GM12872 (cell line): ENCODE measurements around the gene EXOC6B.

Source experiments
- TF ChIP-seq, protein P1 (sequence below): IDR thresholded peaks from 3 replicates; pipeline ENCODE4 v1.5.1; 2011; ENCODE audit warnings: low read depth, mild to moderate bottlenecking, low read length, moderate library complexity; ENCODE audit not compliant: insufficient read depth

The EXOC6B gene

DNA sequence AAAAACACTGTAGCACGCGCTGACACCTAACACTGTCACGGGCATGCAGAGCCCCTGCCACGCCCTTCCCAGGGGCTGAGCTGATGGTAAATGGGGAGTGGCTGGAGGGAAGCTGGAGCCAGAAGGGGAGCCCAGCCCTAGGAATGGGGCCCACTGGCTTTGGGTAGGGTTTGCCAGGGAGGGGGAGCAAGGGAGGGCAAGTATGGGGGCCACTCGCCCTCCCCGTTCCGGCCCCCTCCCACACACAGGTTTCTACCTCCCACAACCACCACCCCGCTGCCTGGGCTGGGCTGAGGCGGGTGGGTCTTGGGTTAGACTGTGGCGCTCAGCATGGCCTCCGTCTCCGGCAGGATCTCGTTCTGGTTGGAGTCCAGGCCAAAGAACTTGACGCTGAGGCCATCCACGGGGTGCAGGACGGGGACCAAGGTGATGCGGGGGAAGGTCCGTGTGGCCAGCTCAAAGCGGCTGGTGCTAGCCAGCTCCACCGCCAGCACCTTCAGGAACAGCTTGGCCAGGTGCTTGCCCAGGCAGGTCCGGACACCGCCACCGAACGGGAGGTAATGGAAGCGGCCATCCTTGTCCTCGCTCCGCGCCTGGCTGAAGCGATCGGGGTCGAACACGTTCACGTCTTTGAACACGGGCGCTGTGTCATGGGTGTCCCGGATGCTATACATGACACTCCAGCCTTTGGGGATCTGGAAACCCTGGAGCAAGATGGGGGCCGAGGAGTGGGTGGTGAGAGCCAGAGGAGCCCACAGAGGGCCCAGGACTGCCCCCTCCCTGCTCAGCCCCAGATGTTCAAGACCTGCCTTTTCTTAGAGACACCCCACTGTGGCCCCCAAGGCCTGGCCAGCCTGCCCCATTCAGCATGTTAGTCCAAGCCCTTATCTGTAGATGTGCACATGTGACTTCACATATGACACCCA, 693.7 kb downstream of the EXOC6B start:
- TF ChIP-seq, protein P1, sequence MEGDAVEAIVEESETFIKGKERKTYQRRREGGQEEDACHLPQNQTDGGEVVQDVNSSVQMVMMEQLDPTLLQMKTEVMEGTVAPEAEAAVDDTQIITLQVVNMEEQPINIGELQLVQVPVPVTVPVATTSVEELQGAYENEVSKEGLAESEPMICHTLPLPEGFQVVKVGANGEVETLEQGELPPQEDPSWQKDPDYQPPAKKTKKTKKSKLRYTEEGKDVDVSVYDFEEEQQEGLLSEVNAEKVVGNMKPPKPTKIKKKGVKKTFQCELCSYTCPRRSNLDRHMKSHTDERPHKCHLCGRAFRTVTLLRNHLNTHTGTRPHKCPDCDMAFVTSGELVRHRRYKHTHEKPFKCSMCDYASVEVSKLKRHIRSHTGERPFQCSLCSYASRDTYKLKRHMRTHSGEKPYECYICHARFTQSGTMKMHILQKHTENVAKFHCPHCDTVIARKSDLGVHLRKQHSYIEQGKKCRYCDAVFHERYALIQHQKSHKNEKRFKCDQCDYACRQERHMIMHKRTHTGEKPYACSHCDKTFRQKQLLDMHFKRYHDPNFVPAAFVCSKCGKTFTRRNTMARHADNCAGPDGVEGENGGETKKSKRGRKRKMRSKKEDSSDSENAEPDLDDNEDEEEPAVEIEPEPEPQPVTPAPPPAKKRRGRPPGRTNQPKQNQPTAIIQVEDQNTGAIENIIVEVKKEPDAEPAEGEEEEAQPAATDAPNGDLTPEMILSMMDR: no peak

DNA sequence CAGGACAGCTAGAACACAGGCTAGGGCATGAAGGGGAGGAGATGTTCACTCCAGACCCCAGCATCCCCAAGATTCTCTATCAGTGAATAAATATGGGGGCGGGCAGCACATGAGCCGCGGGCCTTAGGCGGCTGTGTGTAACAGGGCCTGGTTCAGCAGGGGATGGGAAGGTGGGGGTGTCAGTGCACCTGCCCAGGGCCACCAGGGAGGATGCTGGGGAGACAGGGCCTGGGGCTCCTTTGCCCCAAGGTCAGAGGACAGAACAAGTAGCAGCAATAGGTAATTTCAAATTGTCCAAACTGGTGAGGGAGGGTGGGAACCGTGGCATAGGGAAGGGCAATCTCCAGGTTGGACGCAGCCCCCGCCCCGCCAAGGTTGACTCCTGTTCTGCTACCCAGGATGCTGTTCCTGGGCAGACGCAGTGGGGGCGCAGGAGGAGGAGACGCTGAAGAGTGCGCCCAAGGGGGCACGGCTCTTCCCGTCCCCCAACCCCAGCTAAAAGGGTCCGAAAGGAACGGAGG, 694.4 kb downstream of the EXOC6B start:
- TF ChIP-seq, protein P1: no peak

- TF ChIP-seq, protein P1: no peak
Measured at GRCh38 chr2:72130659-72131360, 695.0 kb downstream of the EXOC6B start.

DNA sequence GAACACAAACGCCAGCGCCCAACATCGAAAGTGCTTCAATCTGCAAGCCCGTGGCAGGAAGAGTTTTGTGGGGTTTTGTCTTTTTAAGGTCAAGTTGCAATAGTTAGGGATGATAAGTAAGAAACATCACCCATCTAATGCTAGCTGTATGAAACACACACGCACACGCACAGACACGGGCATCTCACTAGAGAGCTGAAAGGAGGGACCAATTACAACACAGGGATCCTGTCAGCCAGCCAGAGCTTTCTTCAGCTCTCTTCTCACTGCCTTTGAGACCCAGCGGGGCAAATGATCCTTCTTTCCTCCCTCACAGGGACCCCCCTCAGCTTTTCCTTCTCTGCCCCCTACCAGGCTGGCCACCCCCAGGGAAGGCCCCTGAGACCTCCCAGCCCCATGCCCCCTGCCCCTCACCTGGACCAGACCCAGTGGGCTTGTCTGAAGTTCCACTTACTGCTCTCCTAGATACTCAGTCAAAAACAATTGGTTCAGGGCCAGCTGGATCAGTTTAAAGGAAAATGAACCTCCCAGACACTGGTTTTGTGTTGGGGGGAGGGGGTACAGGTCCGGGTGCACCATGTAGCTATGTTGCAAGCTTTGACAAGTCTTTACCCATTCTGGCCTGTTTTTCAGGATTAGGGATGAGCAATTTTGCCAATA, 696.0 kb downstream of the EXOC6B start:
- TF ChIP-seq, protein P1: no peak

- TF ChIP-seq, protein P1: no peak
Measured at GRCh38 chr2:72128843-72129227, 697.0 kb downstream of the EXOC6B start.

DNA sequence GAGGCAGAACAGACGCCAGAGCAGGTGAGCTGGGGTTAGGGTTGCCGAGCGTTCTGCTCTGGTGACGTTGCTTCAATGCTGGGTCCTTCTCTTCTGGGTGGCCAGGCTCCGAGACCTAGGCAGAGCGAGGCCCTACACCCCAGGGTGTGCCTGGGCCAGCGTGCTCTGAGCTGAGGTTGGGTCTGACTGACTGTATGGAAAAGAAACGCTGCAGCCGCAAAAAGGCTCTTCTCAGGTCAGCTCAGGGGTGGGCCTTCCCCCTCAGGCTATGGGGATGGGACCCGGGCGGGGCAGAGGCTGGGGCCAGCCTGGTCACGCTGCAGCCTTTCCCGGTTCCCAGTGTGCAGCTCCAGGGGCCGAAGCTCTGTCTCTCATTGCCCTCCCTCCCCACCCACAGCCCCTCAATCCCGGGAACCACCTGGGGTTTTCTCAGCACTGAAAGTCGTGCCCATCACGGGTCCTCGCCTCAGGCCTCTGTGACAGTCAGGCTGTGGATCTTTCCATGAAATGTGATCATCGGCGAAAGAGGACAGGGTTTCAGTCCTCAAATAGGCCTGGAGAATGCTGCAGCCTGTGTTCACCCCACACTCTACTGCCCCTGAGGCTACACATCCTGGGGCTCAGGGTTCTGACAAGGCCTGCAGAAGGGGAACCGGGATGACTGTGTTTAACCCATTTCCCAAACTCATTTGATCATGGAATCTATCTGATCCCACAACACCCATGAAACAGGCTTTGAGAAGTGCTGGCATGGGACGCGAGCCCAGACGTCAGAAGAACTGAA, 697.6 kb downstream of the EXOC6B start:
- TF ChIP-seq, protein P1: no peak
